IMR-90 (cell line): Measurements from ENCODE around the gene EME2. TPM values are rescaled to one million over a fixed set of nuclear protein-coding genes. Genes with fewer than 3 reads are reported as not detected.

ENCODE experiments used
- ATAC-seq: fragments of 200-7000 bp; cut with Tn5 transposase; 2 replicates; pipeline ENCODE4 v1.9.1; 2020; ENCODE audit warnings: low read depth, mild to moderate bottlenecking, moderate library complexity
- BruUV-seq: library from RNA; stranded (reverse); fragments of 400-500 nt; replicated peaks from 2 replicates; lab custom pipeline; 2021; lab: Mats Ljungman, UMichigan
- CTCF ChIA-PET: fragments of 300-600 bp; formaldehyde crosslinking; extraction: SDS; loops from one replicate; lab custom pipeline; 2021; ENCODE audit warnings: antibody characterized with exemption; lab: Yijun Ruan, JAX
- POLR2A ChIA-PET: fragments of 300-600 bp; sonication (Branson Sonifier 250); formaldehyde crosslinking; loops from one replicate; lab custom pipeline; 2022; ENCODE audit warnings: antibody characterized with exemption; ENCODE audit not compliant: unreplicated experiment; lab: Charles Lee
- DNase-seq: peaks from one replicate; pipeline ENCODE4 v3.0.0; 2013
- H2AFZ ChIP-seq: replicated peaks from 2 replicates; pipeline ENCODE3; 2013; ENCODE audit warnings: low read length, mild to moderate bottlenecking; ENCODE audit not compliant: poor library complexity
- H2AK5ac ChIP-seq: 2 replicates; pipeline ENCODE4 v1.6.1; 2013; ENCODE audit warnings: low read depth, low read length, inconsistent platforms
- H2AK9ac ChIP-seq: replicated peaks from 2 replicates; pipeline ENCODE3; 2013; ENCODE audit warnings: mild to moderate bottlenecking, low read depth, low read length, moderate library complexity; ENCODE audit not compliant: poor library complexity
- H2BK120ac ChIP-seq: 2 replicates; pipeline ENCODE4 v1.6.1; 2013; ENCODE audit warnings: low read depth, low read length, inconsistent platforms
- H2BK15ac ChIP-seq: 3 replicates; pipeline ENCODE4 v1.6.1; 2013; ENCODE audit warnings: low read depth, low read length, inconsistent platforms
- H2BK20ac ChIP-seq: 2 replicates; pipeline ENCODE4 v1.6.1; 2013; ENCODE audit warnings: low read depth, mild to moderate bottlenecking, inconsistent platforms, low read length, moderate library complexity
- H2BK5ac ChIP-seq: 2 replicates; pipeline ENCODE4 v1.6.1; 2013; ENCODE audit warnings: mild to moderate bottlenecking, low read depth, low read length, inconsistent platforms; ENCODE audit not compliant: poor library complexity, severe bottlenecking
- H3K14ac ChIP-seq: replicated peaks from 2 replicates; pipeline ENCODE4 v1.6.1; 2013; ENCODE audit warnings: low read depth, low read length, inconsistent platforms
- H3K18ac ChIP-seq: 2 replicates; pipeline ENCODE4 v1.6.1; 2013; ENCODE audit warnings: low read depth, low read length, control low read depth
- H3K23ac ChIP-seq: 2 replicates; pipeline ENCODE4 v1.6.1; 2013; ENCODE audit warnings: low read depth, low read length, inconsistent platforms
- H3K27ac ChIP-seq: 2 replicates; pipeline ENCODE4 v1.5.1; 2013; ENCODE audit warnings: mild to moderate bottlenecking, control low read depth, low read length; ENCODE audit not compliant: insufficient read depth
- H3K27me3 ChIP-seq: 2 replicates; pipeline ENCODE4 v1.6.1; 2013; ENCODE audit warnings: low read length; ENCODE audit not compliant: control insufficient read depth, insufficient read depth
- H3K36me3 ChIP-seq: 2 replicates; pipeline ENCODE4 v1.6.1; 2013; ENCODE audit warnings: low read length, mixed read lengths; ENCODE audit not compliant: control insufficient read depth, insufficient read depth
- H3K4ac ChIP-seq: 2 replicates; pipeline ENCODE4 v1.6.1; 2013; ENCODE audit warnings: low read depth, low read length, inconsistent platforms
- H3K4me1 ChIP-seq: 2 replicates; pipeline ENCODE4 v1.6.1; 2013; ENCODE audit warnings: low read length, mixed read lengths; ENCODE audit not compliant: control insufficient read depth, insufficient read depth
- H3K4me2 ChIP-seq: 2 replicates; pipeline ENCODE4 v1.6.1; 2013; ENCODE audit warnings: low read depth, mild to moderate bottlenecking, control low read depth, low read length, moderate library complexity
- H3K4me3 ChIP-seq: 2 replicates; pipeline ENCODE4 v1.5.1; 2013; ENCODE audit warnings: low read depth, mild to moderate bottlenecking, control low read depth, low read length, moderate library complexity; ENCODE audit not compliant: insufficient read depth
- H3K56ac ChIP-seq: 2 replicates; pipeline ENCODE4 v1.6.1; 2013; ENCODE audit warnings: low read length, inconsistent platforms; ENCODE audit not compliant: insufficient read depth; ENCODE audit errors: extremely low read depth
- H3K79me1 ChIP-seq, 2 experiments: 2 replicates each; pipeline ENCODE4 v1.6.1; 2013; ENCODE audit warnings: low read length in 2 of 2, inconsistent platforms in 1 of 2, low read depth in 1 of 2
- H3K9ac ChIP-seq: 2 replicates; pipeline ENCODE4 v1.6.1; 2013; ENCODE audit warnings: low read depth, low read length, control low read depth
- H3K9me1 ChIP-seq: 2 replicates; pipeline ENCODE4 v1.6.1; 2013; ENCODE audit warnings: low read length, inconsistent platforms; ENCODE audit not compliant: insufficient read depth
- H3K9me3 ChIP-seq: 2 replicates; pipeline ENCODE4 v1.6.1; 2013; ENCODE audit warnings: low read length; ENCODE audit not compliant: control insufficient read depth, insufficient read depth
- H4K20me1 ChIP-seq: 2 replicates; pipeline ENCODE4 v1.6.1; 2013; ENCODE audit warnings: low read length, inconsistent platforms; ENCODE audit not compliant: insufficient read depth
- H4K5ac ChIP-seq: 2 replicates; pipeline ENCODE4 v1.6.1; 2013; ENCODE audit warnings: mild to moderate bottlenecking, low read depth, low read length, control low read depth
- H4K8ac ChIP-seq, 2 experiments: 2 replicates each; pipeline ENCODE4 v1.6.1; 2013; ENCODE audit warnings: low read depth in 2 of 2, low read length in 2 of 2, control low read depth in 1 of 2, inconsistent platforms in 1 of 2
- H4K91ac ChIP-seq: 2 replicates; pipeline ENCODE4 v1.6.1; 2013; ENCODE audit warnings: low read depth, low read length, inconsistent platforms; ENCODE audit not compliant: insufficient read depth
- BHLHE40 ChIP-seq: fragments of 150-350 bp; IDR thresholded peaks from 2 replicates; pipeline ENCODE4 v1.6.1; 2016; ENCODE audit warnings: mild to moderate bottlenecking, low read depth, low read length
- CHD1 ChIP-seq: IDR thresholded peaks from 2 replicates; pipeline ENCODE4 v1.6.1; 2012; ENCODE audit warnings: low read depth, low read length, improper control_type of control experiment
- FOS ChIP-seq: fragments of 150-350 bp; IDR thresholded peaks from 2 replicates; pipeline ENCODE4 v1.6.1; 2016; ENCODE audit warnings: low read depth, low read length
- MXI1 ChIP-seq: IDR thresholded peaks from 2 replicates; pipeline ENCODE4 v1.6.1; 2012; ENCODE audit warnings: low read depth, mild to moderate bottlenecking, low read length, moderate library complexity, borderline replicate concordance
- POLR2A ChIP-seq: IDR thresholded peaks from 2 replicates; pipeline ENCODE4 v1.6.1; 2012; ENCODE audit warnings: mild to moderate bottlenecking, low read depth, low read length
- RAD21 ChIP-seq: IDR thresholded peaks from 2 replicates; pipeline ENCODE4 v1.6.1; 2012; ENCODE audit warnings: low read length, improper control_type of control experiment
- RFX5 ChIP-seq: IDR thresholded peaks from 2 replicates; pipeline ENCODE4 v1.8.0; 2012; ENCODE audit warnings: low read depth, mild to moderate bottlenecking, low read length, moderate library complexity
- WGBS, 2 experiments: methylation state at CpG; one replicate each; pipeline versions ENCODE4 v1.1.5 to v1.1.7; 2013; ENCODE audit warnings: missing lambda C conversion rate in 2 of 2; ENCODE audit not compliant: insufficient read length in 1 of 2; ENCODE audit errors: extremely low coverage in 2 of 2; 5-methylcytosine and 5-hydroxymethylcytosine counted together
- dilution Hi-C: fragments of 300-500 bp; cut with HindIII; formaldehyde crosslinking; loops from one replicate; pipeline ENCODE4 v1.14.3; 2018; ENCODE audit warnings: low sequenced_read_pairs; ENCODE audit not compliant: unreplicated experiment
- in situ Hi-C: fragments of 300-500 bp; cut with MboI; formaldehyde crosslinking; loops from 3 replicates; pipeline ENCODE4 v1.14.3; 2019; ENCODE audit warnings: low sequenced_read_pairs, inconsistent platforms, mixed read lengths
- intact Hi-C: fragments of 100-400 bp; cut with micrococcal nuclease; formaldehyde crosslinking; loops from 2 replicates; pipeline ENCODE4 v1.10.0; 2022
- polyA plus RNA-seq, 3 experiments: library from polyadenylated mRNA; depleted of rRNA; stranded (reverse); fragments of >200 nt; gene quantifications; 2 replicates each; pipeline ENCODE4 v1.2.3, GENCODE V29; 2012; ENCODE audit warnings: low replicate concordance in 1 of 3
- total RNA-seq: library from RNA; depleted of rRNA; stranded (reverse); fragments of >200 nt; gene quantifications from 2 replicates; pipeline ENCODE4 v1.2.3, GENCODE V29; 2012
- TF ChIP-seq, protein P1 (sequence below): fragments of 150-350 bp; IDR thresholded peaks from 2 replicates; pipeline ENCODE4 v1.6.1; 2016; ENCODE audit warnings: low read depth, mild to moderate bottlenecking, low read length, moderate library complexity, borderline replicate concordance
- TF ChIP-seq, protein P2 (sequence below): fragments of 150-350 bp; IDR thresholded peaks from 2 replicates; pipeline ENCODE4 v1.6.1; 2017; ENCODE audit warnings: mild to moderate bottlenecking, antibody characterized with exemption, low read length, low read depth

The EME2 gene
- total and polyA plus RNA-seq, 2 of the 4 experiments (the other 2 are of a cell fraction) = 1.3 to 9.6 TPM

DNA sequence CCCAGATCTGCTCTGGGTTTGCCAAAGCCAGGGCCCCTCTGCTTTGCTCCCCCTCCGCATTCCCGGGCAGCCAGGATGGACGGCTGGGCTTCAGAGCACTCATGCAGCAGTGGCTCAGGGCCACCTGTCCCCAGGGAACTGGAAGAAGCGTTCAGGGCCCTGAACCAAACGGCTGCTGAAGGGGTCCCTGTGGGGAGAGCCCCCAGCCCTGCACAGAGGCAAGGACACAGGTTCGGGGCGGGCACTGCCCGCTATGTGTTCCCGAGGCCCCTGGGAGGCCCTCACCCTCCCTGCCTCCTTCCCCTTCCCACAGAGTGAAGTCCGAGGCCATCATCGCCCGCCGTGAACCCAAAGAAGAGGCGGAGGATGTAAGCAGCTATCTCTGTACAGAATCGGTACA is 11.7 kb upstream of the EME2 start:
- Histone ChIP-seq H2AK5ac (no peak overlapping the region), H3K79me1 (no peaks in the 10 kb centered on the region), H3K27me3 (no peaks in the 10 kb centered on the region), H2BK15ac (no peak overlapping the region), H4K20me1 (no peaks in the 10 kb centered on the region), H3K4me3 (no peak overlapping the region), H4K8ac (no peak overlapping the region), H2BK5ac (no peak overlapping the region), H3K18ac (no peak overlapping the region), H4K5ac (no peak overlapping the region), H2AFZ (no peak overlapping the region), H3K9me3 (no peaks in the 10 kb centered on the region), H3K36me3 (peaks cover 71% of the 10 kb centered on the region), H4K91ac (no peak overlapping the region), H3K14ac (no peak overlapping the region), H3K9me1 (no peaks in the 10 kb centered on the region), H3K9ac (no peak overlapping the region), H3K4me2 (no peak overlapping the region), H3K56ac (no peak overlapping the region), H3K4me1 (no peaks in the 10 kb centered on the region), H2BK120ac (no peak overlapping the region), H2AK9ac (no peak overlapping the region), H2BK20ac (no peak overlapping the region), H3K27ac (no peak overlapping the region), H3K4ac (no peak overlapping the region), H3K23ac (no peak overlapping the region)
- ATAC-seq (no peak), DNase-seq (no peak)
- TF ChIP-seq BHLHE40 (no peak), POLR2A (no peak), RAD21 (no peak), MXI1 (no peak), FOS (no peak), CHD1 (no peak), RFX5 (no peak)
- TF ChIP-seq, protein P1, sequence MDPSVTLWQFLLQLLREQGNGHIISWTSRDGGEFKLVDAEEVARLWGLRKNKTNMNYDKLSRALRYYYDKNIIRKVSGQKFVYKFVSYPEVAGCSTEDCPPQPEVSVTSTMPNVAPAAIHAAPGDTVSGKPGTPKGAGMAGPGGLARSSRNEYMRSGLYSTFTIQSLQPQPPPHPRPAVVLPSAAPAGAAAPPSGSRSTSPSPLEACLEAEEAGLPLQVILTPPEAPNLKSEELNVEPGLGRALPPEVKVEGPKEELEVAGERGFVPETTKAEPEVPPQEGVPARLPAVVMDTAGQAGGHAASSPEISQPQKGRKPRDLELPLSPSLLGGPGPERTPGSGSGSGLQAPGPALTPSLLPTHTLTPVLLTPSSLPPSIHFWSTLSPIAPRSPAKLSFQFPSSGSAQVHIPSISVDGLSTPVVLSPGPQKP = no peak
- TF ChIP-seq, protein P2, sequence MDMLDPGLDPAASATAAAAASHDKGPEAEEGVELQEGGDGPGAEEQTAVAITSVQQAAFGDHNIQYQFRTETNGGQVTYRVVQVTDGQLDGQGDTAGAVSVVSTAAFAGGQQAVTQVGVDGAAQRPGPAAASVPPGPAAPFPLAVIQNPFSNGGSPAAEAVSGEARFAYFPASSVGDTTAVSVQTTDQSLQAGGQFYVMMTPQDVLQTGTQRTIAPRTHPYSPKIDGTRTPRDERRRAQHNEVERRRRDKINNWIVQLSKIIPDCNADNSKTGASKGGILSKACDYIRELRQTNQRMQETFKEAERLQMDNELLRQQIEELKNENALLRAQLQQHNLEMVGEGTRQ = no peak
- WGBS, 2 experiments = 94% methylated on average over 9 of the region's 15 CpGs; no CpG with 5 or more reads in 1 of the 2 experiments
- ChIA-PET CTCF (no interaction called here), POLR2A (no interaction called here)
- intact Hi-C loops = no loop called here
- BruUV-seq = no TSS peak
- in situ Hi-C loops = loop anchor here (5.0 kb wide), 1 partner anchor 49 kb away; no protein-coding TSS in a partner anchor
- dilution Hi-C loops = no loop called here
